ENCODE measurements around the gene CALHM6.

CALHM6 gene

GRCh38 chr6:116444575-116444974, 16.6 kb upstream of the CALHM6 start:
- Histone ChIP-seq H3K27ac (ENCODE audit: low read length) (no peak overlapping the region), H3K36me3 (ENCODE audit: control insufficient read depth, insufficient read depth, low read length) (no peaks in the 10 kb centered on the region), H3K4me1 (ENCODE audit: control insufficient read depth, insufficient read depth, low read length) (peaks cover 4% of the 10 kb centered on the region), H3K4me3 (ENCODE audit: low read length) (no peak overlapping the region), H3K9me3 (ENCODE audit: control insufficient read depth, insufficient read depth, low read length) (no peaks in the 10 kb centered on the region; the same call in 1 of the 2 replicates), H3K27me3 (ENCODE audit: control insufficient read depth, insufficient read depth, low read length) (no peaks in the 10 kb centered on the region)
- WGBS (ENCODE audit: insufficient coverage, insufficient read length): no CpG with 5 or more reads among the region's 1 CpG
- no peak for DNase-seq (ENCODE audit: low read depth, low spot score)

- Histone ChIP-seq H3K4me1 (ENCODE audit: control insufficient read depth, insufficient read depth, low read length) (peaks cover 4% of the 10 kb centered on the region), H3K36me3 (ENCODE audit: control insufficient read depth, insufficient read depth, low read length) (no peaks in the 10 kb centered on the region), H3K27me3 (ENCODE audit: control insufficient read depth, insufficient read depth, low read length) (no peaks in the 10 kb centered on the region), H3K9me3 (ENCODE audit: control insufficient read depth, insufficient read depth, low read length) (no peaks in the 10 kb centered on the region; the same call in 1 of the 2 replicates), H3K4me3 (ENCODE audit: low read length) (no peak overlapping the region), H3K27ac (ENCODE audit: low read length) (no peak overlapping the region)
- WGBS (ENCODE audit: insufficient coverage, insufficient read length): no CpG with 5 or more reads among the region's 5 CpGs
- no peak for DNase-seq (ENCODE audit: low read depth, low spot score)
These were observed 16.1 kb upstream of the CALHM6 start for GRCh38 chr6:116445102-116445501.

- no CpG with 5 or more reads among the region's 1 CpG for WGBS (ENCODE audit: insufficient coverage, insufficient read length)
- Histone ChIP-seq H3K4me3 (ENCODE audit: low read length) (no peak overlapping the region), H3K9me3 (ENCODE audit: control insufficient read depth, insufficient read depth, low read length) (no peaks in the 10 kb centered on the region; the same call in 1 of the 2 replicates), H3K36me3 (ENCODE audit: control insufficient read depth, insufficient read depth, low read length) (no peaks in the 10 kb centered on the region), H3K27me3 (ENCODE audit: control insufficient read depth, insufficient read depth, low read length) (no peaks in the 10 kb centered on the region), H3K4me1 (ENCODE audit: control insufficient read depth, insufficient read depth, low read length) (peaks cover 6% of the 10 kb centered on the region), H3K27ac (ENCODE audit: low read length) (no peak overlapping the region)
- DNase-seq (ENCODE audit: low read depth, low spot score): no peak
These were observed 14.8 kb upstream of the CALHM6 start for GRCh38 chr6:116446399-116446798.

GRCh38 chr6:116447052-116447451, 14.1 kb upstream of the CALHM6 start:
- no peak for DNase-seq (ENCODE audit: low read depth, low spot score)
- H3K9me3 ChIP-seq (ENCODE audit: control insufficient read depth, insufficient read depth, low read length): no peaks in the 10 kb centered on the region; the same call in 1 of the 2 replicates
- no peaks in the 10 kb centered on the region for H3K36me3 ChIP-seq (ENCODE audit: control insufficient read depth, insufficient read depth, low read length)
- no peak overlapping the region for H3K4me3 ChIP-seq (ENCODE audit: low read length)
- peaks cover 4% of the 10 kb centered on the region for H3K4me1 ChIP-seq (ENCODE audit: control insufficient read depth, insufficient read depth, low read length)
- WGBS (ENCODE audit: insufficient coverage, insufficient read length): no CpG with 5 or more reads among the region's 3 CpGs
- no peaks in the 10 kb centered on the region for H3K27me3 ChIP-seq (ENCODE audit: control insufficient read depth, insufficient read depth, low read length)
- no peak overlapping the region for H3K27ac ChIP-seq (ENCODE audit: low read length)

GRCh38 chr6:116447496-116448011, 13.6 kb upstream of the CALHM6 start:
- no peak overlapping the region for H3K27ac ChIP-seq (ENCODE audit: low read length)
- H3K4me1 ChIP-seq (ENCODE audit: control insufficient read depth, insufficient read depth, low read length): peaks cover 2% of the 10 kb centered on the region; the same call in 1 of the 2 replicates

GRCh38 chr6:116449565-116449964, 11.6 kb upstream of the CALHM6 start:
- no peaks in the 10 kb centered on the region for H3K27me3 ChIP-seq (ENCODE audit: control insufficient read depth, insufficient read depth, low read length)
- no peak overlapping the region for H3K4me3 ChIP-seq (ENCODE audit: low read length)
- no CpG with 5 or more reads among the region's 1 CpG for WGBS (ENCODE audit: insufficient coverage, insufficient read length)
- no peaks in the 10 kb centered on the region for H3K36me3 ChIP-seq (ENCODE audit: control insufficient read depth, insufficient read depth, low read length)
- no peaks in the 10 kb centered on the region for H3K9me3 ChIP-seq (ENCODE audit: control insufficient read depth, insufficient read depth, low read length)
- H3K27ac ChIP-seq (ENCODE audit: low read length): no peak overlapping the region
- peaks cover 2% of the 10 kb centered on the region; the same call in 1 of the 2 replicates for H3K4me1 ChIP-seq (ENCODE audit: control insufficient read depth, insufficient read depth, low read length)
- no peak for DNase-seq (ENCODE audit: low read depth, low spot score)

More at GRCh38 chr6:116447496-116448011, 13.6 kb upstream of the CALHM6 start:
- Histone ChIP-seq H3K36me3 (ENCODE audit: control insufficient read depth, insufficient read depth, low read length) (no peaks in the 10 kb centered on the region), H3K27me3 (ENCODE audit: control insufficient read depth, insufficient read depth, low read length) (no peaks in the 10 kb centered on the region), H3K4me3 (ENCODE audit: low read length) (no peak overlapping the region), H3K9me3 (ENCODE audit: control insufficient read depth, insufficient read depth, low read length) (no peaks in the 10 kb centered on the region)
- DNase-seq (ENCODE audit: low read depth, low spot score): no peak
- WGBS (ENCODE audit: insufficient coverage, insufficient read length): no CpG with 5 or more reads among the region's 2 CpGs

GRCh38 chr6:116450185-116450710, 10.9 kb upstream of the CALHM6 start:
- no peak for DNase-seq (ENCODE audit: low read depth, low spot score)
- Histone ChIP-seq H3K27ac (ENCODE audit: low read length) (no peak overlapping the region), H3K9me3 (ENCODE audit: control insufficient read depth, insufficient read depth, low read length) (no peaks in the 10 kb centered on the region), H3K4me3 (ENCODE audit: low read length) (no peak overlapping the region), H3K27me3 (ENCODE audit: control insufficient read depth, insufficient read depth, low read length) (no peaks in the 10 kb centered on the region), H3K4me1 (ENCODE audit: control insufficient read depth, insufficient read depth, low read length) (peaks cover 2% of the 10 kb centered on the region; the same call in 1 of the 2 replicates), H3K36me3 (ENCODE audit: control insufficient read depth, insufficient read depth, low read length) (no peaks in the 10 kb centered on the region)
- no CpG with 5 or more reads among the region's 1 CpG for WGBS (ENCODE audit: insufficient coverage, insufficient read length)

- Histone ChIP-seq H3K27me3 (ENCODE audit: control insufficient read depth, insufficient read depth, low read length) (no peaks in the 10 kb centered on the region), H3K9me3 (ENCODE audit: control insufficient read depth, insufficient read depth, low read length) (no peaks in the 10 kb centered on the region), H3K4me1 (ENCODE audit: control insufficient read depth, insufficient read depth, low read length) (peaks cover 2% of the 10 kb centered on the region; the same call in 1 of the 2 replicates), H3K4me3 (ENCODE audit: low read length) (no peak overlapping the region), H3K27ac (ENCODE audit: low read length) (no peak overlapping the region), H3K36me3 (ENCODE audit: control insufficient read depth, insufficient read depth, low read length) (no peaks in the 10 kb centered on the region)
- no peak for DNase-seq (ENCODE audit: low read depth, low spot score)
- no CpG with 5 or more reads among the region's 9 CpGs for WGBS (ENCODE audit: insufficient coverage, insufficient read length)
These were observed 10.1 kb upstream of the CALHM6 start for GRCh38 chr6:116450769-116451740.

- no peaks in the 10 kb centered on the region for H3K36me3 ChIP-seq (ENCODE audit: control insufficient read depth, insufficient read depth, low read length)
- H3K4me1 ChIP-seq (ENCODE audit: control insufficient read depth, insufficient read depth, low read length): peaks cover 2% of the 10 kb centered on the region; the same call in 1 of the 2 replicates
- no peak overlapping the region for H3K27ac ChIP-seq (ENCODE audit: low read length)
- no peaks in the 10 kb centered on the region for H3K27me3 ChIP-seq (ENCODE audit: control insufficient read depth, insufficient read depth, low read length)
- H3K9me3 ChIP-seq (ENCODE audit: control insufficient read depth, insufficient read depth, low read length): no peaks in the 10 kb centered on the region
- no peak overlapping the region for H3K4me3 ChIP-seq (ENCODE audit: low read length)
- DNase-seq (ENCODE audit: low read depth, low spot score): no peak
These were observed 9.3 kb upstream of the CALHM6 start for GRCh38 chr6:116451916-116452315.

GRCh38 chr6:116452531-116452930, 8.6 kb upstream of the CALHM6 start:
- no peaks in the 10 kb centered on the region for H3K27me3 ChIP-seq (ENCODE audit: control insufficient read depth, insufficient read depth, low read length)
- no peak overlapping the region for H3K27ac ChIP-seq (ENCODE audit: low read length)
- no peaks in the 10 kb centered on the region for H3K9me3 ChIP-seq (ENCODE audit: control insufficient read depth, insufficient read depth, low read length)
- H3K4me1 ChIP-seq (ENCODE audit: control insufficient read depth, insufficient read depth, low read length): peaks cover 2% of the 10 kb centered on the region; the same call in 1 of the 2 replicates
- H3K36me3 ChIP-seq (ENCODE audit: control insufficient read depth, insufficient read depth, low read length): no peaks in the 10 kb centered on the region
- no peak for DNase-seq (ENCODE audit: low read depth, low spot score)
- H3K4me3 ChIP-seq (ENCODE audit: low read length): no peak overlapping the region
- WGBS (ENCODE audit: insufficient coverage, insufficient read length): no CpG with 5 or more reads among the region's 2 CpGs

Measured in iPS DF 6.9 (cell line).